Duodenal mucosa (tissue), 2 donors: Measurements from ENCODE around the gene RENBP.

Source experiments
- H3K27ac ChIP-seq: one replicate; pipeline ENCODE4 v1.7.0; 2013; ENCODE audit warnings: low read depth, low read length
- H3K27me3 ChIP-seq, 2 donors: one replicate each; pipeline ENCODE4 v1.7.0; 2013; ENCODE audit warnings: low read length in 2 of 2, control low read depth in 1 of 2; ENCODE audit not compliant: insufficient read depth in 2 of 2, control insufficient read depth in 1 of 2
- H3K36me3 ChIP-seq, 2 donors: one replicate each; pipeline ENCODE4 v1.7.0; 2013; ENCODE audit warnings: low read length in 2 of 2, control low read depth in 1 of 2; ENCODE audit not compliant: insufficient read depth in 2 of 2, control insufficient read depth in 1 of 2
- H3K4me1 ChIP-seq, 2 donors: one replicate each; pipeline ENCODE4 v1.7.0; 2013; ENCODE audit warnings: low read length in 2 of 2, control low read depth in 1 of 2; ENCODE audit not compliant: insufficient read depth in 2 of 2, control insufficient read depth in 1 of 2
- H3K4me3 ChIP-seq, 2 donors: one replicate each; pipeline ENCODE4 v1.7.0; 2013; ENCODE audit warnings: low read length in 2 of 2, low read depth in 1 of 2
- H3K9ac ChIP-seq, 2 donors: one replicate each; pipeline ENCODE4 v1.7.0; 2013; ENCODE audit warnings: low read length in 2 of 2, low read depth in 1 of 2
- H3K9me3 ChIP-seq, 2 donors: one replicate each; pipeline ENCODE4 v1.7.0; 2013; ENCODE audit warnings: low read length in 2 of 2, control low read depth in 1 of 2; ENCODE audit not compliant: control insufficient read depth in 1 of 2

Gene RENBP

GRCh38 chrX:153908219-153908860 is 36.1 kb downstream of the RENBP start:
- Histone ChIP-seq H3K4me3 (no peak overlapping the region), H3K27ac (no peak overlapping the region), H3K4me1 (peaks cover under 1 to 2% of the 10 kb centered on the region in 2 donors), H3K9ac (no peak overlapping the region), H3K9me3 (no peaks in the 10 kb centered on the region), H3K27me3 (no peaks in the 10 kb centered on the region), H3K36me3 (no peaks in the 10 kb centered on the region)

- Histone ChIP-seq H3K36me3 (no peaks in the 10 kb centered on the region), H3K4me3 (no peak overlapping the region), H3K27me3 (no peaks in the 10 kb centered on the region), H3K27ac (no peak overlapping the region), H3K9me3 (no peaks in the 10 kb centered on the region), H3K9ac (no peak overlapping the region), H3K4me1 (peaks cover 3 to 5% of the 10 kb centered on the region in 2 donors)
These were observed 37.0 kb downstream of the RENBP start for GRCh38 chrX:153907456-153907855.

GRCh38 chrX:153906126-153906917 is 38.1 kb downstream of the RENBP start:
- Histone ChIP-seq H3K4me3 (no peak overlapping the region), H3K27ac (no peak overlapping the region), H3K9me3 (no peaks in the 10 kb centered on the region), H3K36me3 (no peaks in the 10 kb centered on the region), H3K27me3 (no peaks in the 10 kb centered on the region), H3K4me1 (peaks cover 3 to 5% of the 10 kb centered on the region in 2 donors), H3K9ac (no peak overlapping the region)

GRCh38 chrX:153905481-153906095 is 38.9 kb downstream of the RENBP start:
- Histone ChIP-seq H3K9me3 (no peaks in the 10 kb centered on the region), H3K4me3 (no peak overlapping the region), H3K27me3 (no peaks in the 10 kb centered on the region), H3K9ac (no peak overlapping the region), H3K27ac (no peak overlapping the region), H3K4me1 (peaks cover 3 to 5% of the 10 kb centered on the region in 2 donors), H3K36me3 (no peaks in the 10 kb centered on the region)

- Histone ChIP-seq H3K9me3 (no peaks in the 10 kb centered on the region), H3K27me3 (no peaks in the 10 kb centered on the region), H3K9ac (no peak within 1 kb of the TSS), H3K4me3 (no peak within 1 kb of the TSS), H3K4me1 (peaks cover 3 to 5% of the 10 kb centered on the region in 2 donors), H3K27ac (no peak within 1 kb of the TSS), H3K36me3 (no peaks in the 10 kb centered on the region)
These were observed 40.2 kb downstream of the RENBP start, which contains the start of gene AVPR2 for GRCh38 chrX:153903991-153904957. Gene AVPR2 (plus strand): TSS chrX:153904673. CDS start chrX:153905146, 473 bp downstream.

- Histone ChIP-seq H3K9ac (no peak overlapping the region), H3K4me3 (no peak overlapping the region), H3K36me3 (no peaks in the 10 kb centered on the region), H3K9me3 (no peaks in the 10 kb centered on the region), H3K27ac (no peak overlapping the region), H3K4me1 (peaks cover 3 to 5% of the 10 kb centered on the region in 2 donors), H3K27me3 (no peaks in the 10 kb centered on the region)
These were observed 41.0 kb downstream of the RENBP start for GRCh38 chrX:153903238-153903980.

GRCh38 chrX:153902385-153902784 is 42.1 kb downstream of the RENBP start:
- H3K27me3 ChIP-seq, result no peaks in the 10 kb centered on the region
- peaks cover 3 to 5% of the 10 kb centered on the region in 2 donors for H3K4me1 ChIP-seq
- H3K36me3 ChIP-seq, result no peaks in the 10 kb centered on the region
- H3K4me3 ChIP-seq, result no peak overlapping the region
- no peak overlapping the region for H3K9ac ChIP-seq
- H3K9me3 ChIP-seq, result no peaks in the 10 kb centered on the region
- H3K27ac ChIP-seq, result no peak overlapping the region

GRCh38 chrX:153901753-153902140 is 42.7 kb downstream of the RENBP start:
- Histone ChIP-seq H3K9me3 (no peaks in the 10 kb centered on the region), H3K4me1 (peaks cover 3 to 5% of the 10 kb centered on the region in 2 donors), H3K27ac (no peak overlapping the region), H3K4me3 (no peak overlapping the region), H3K27me3 (no peaks in the 10 kb centered on the region), H3K36me3 (no peaks in the 10 kb centered on the region), H3K9ac (no peak overlapping the region)
